ENCODE data around the gene APMAP. TPM values are rescaled to one million over a fixed set of nuclear protein-coding genes. Genes with fewer than 3 reads are reported as not detected.

Gene APMAP
- total and polyA plus RNA-seq, 2 of the 13 experiments (the other 11 are each of a cell fraction or from before 2014, with no cell fraction given) = 168 to 214 TPM

GRCh38 chr20:25033924-25034300, 41.4 kb upstream of the APMAP start:
- Histone ChIP-seq H3K36me3 (replicated peaks in 1 of 2; ENCODE audit: control insufficient read depth in 1 of 2, insufficient read depth in 2 of 2, low read length in 2 of 2) (no peaks in the 10 kb centered on the region), H3K4me1 (ENCODE audit: insufficient read depth, low read length) (peaks cover 64% of the 10 kb centered on the region), H3K4me2 (ENCODE audit: low read depth, low read length) (no peak overlapping the region), H2AFZ (ENCODE audit: low read length) (no peak overlapping the region), H3K27ac (ENCODE audit: extremely low read length, insufficient read depth, low read length) (no peak overlapping the region), H4K20me1 (ENCODE audit: insufficient read depth, low read length) (no peaks in the 10 kb centered on the region), H3K9me3 (ENCODE audit: low read length) (no peaks in the 10 kb centered on the region), H3K79me2 (ENCODE audit: insufficient read depth, low read length) (no peaks in the 10 kb centered on the region), H3K9ac (ENCODE audit: insufficient read depth, low read depth, low read length) (no peak overlapping the region), H3K27me3 (ENCODE audit: control insufficient read depth in 1 of 2, insufficient read depth in 2 of 2, low read length in 2 of 2) (no peaks in the 10 kb centered on the region), H3K4me3 (replicated peaks in 1 of 3; ENCODE audit: insufficient read depth in 1 of 3, low read depth in 2 of 3, low read length in 3 of 3) (no peak overlapping the region)
- 78% methylated on average over 2 of the region's 3 CpGs for WGBS (ENCODE audit: low lambda C conversion rate)
- ChIA-PET CTCF (ENCODE audit: low intra/inter-chr PET ratio, low total read pairs) (interaction anchor here (1.0 kb wide), 1 partner anchor 39 kb away, joined by 3 read pairs; no protein-coding TSS in a partner anchor), POLR2A (interaction anchor here (1.6 to 4.3 kb wide), 6 partner anchors 14 to 161 kb away, joined by 6 to 77 read pairs (median 12); partner anchors contain the start of genes ACSS1 and ENTPD6)
- TF ChIP-seq ZNF589 (CRISPR knock-in tag; conservative IDR thresholded peaks at IDR 0.05) (no peak), ZNF432 (CRISPR knock-in tag; IDR thresholded peaks at IDR 0.05; ENCODE audit: borderline replicate concordance) (no peak), ZNF383 (CRISPR knock-in tag; IDR thresholded peaks at IDR 0.05; ENCODE audit: borderline replicate concordance) (0 out of 2 replicates have a peak, but pooled peaks have one; percentile 41)
- in situ Hi-C loops (cut with HindIII; ENCODE audit: extremely low pct_ligation_motif_present, low pct_unique_long_range_greater_than_20kb) = no loop called here
- intact Hi-C loops (cut with micrococcal nuclease; ENCODE audit: unreplicated experiment) = loop anchor here (2.0 to 5.0 kb wide), 2 partner anchors 13 to 33 kb away; no protein-coding TSS in a partner anchor
- BruUV-seq (replicated peaks) = no TSS peak
- no peak for ATAC-seq
- no peak for DNase-seq (ENCODE audit: low spot score)
- no peak for FAIRE-seq

- Histone ChIP-seq H4K20me1 (ENCODE audit: insufficient read depth, low read length) (no peaks in the 10 kb centered on the region), H3K79me2 (ENCODE audit: insufficient read depth, low read length) (no peaks in the 10 kb centered on the region), H3K9ac (ENCODE audit: insufficient read depth, low read depth, low read length) (peak overlapping the region; percentile 33; the same call in 1 of the 2 replicates), H3K4me1 (ENCODE audit: insufficient read depth, low read length) (peaks cover 64% of the 10 kb centered on the region), H3K4me2 (ENCODE audit: low read depth, low read length) (peak overlapping the region; percentile 72), H3K9me3 (ENCODE audit: low read length) (no peaks in the 10 kb centered on the region), H3K27me3 (ENCODE audit: control insufficient read depth in 1 of 2, insufficient read depth in 2 of 2, low read length in 2 of 2) (no peaks in the 10 kb centered on the region), H2AFZ (ENCODE audit: low read length) (no peak overlapping the region), H3K36me3 (replicated peaks in 1 of 2; ENCODE audit: control insufficient read depth in 1 of 2, insufficient read depth in 2 of 2, low read length in 2 of 2) (no peaks in the 10 kb centered on the region), H3K27ac (ENCODE audit: extremely low read length, insufficient read depth, low read length) (peak overlapping the region; percentile 55), H3K4me3 (replicated peaks in 1 of 3; ENCODE audit: insufficient read depth in 1 of 3, low read depth in 2 of 3, low read length in 3 of 3) (peak overlapping the region in 2 of 3 experiments; percentile 12 to 56; a peak in 2 of 6 replicates)
- in situ Hi-C loops (cut with HindIII; ENCODE audit: extremely low pct_ligation_motif_present, low pct_unique_long_range_greater_than_20kb) (no loop called here), intact Hi-C loops (cut with micrococcal nuclease; ENCODE audit: unreplicated experiment) (loop anchor here (2.0 to 5.0 kb wide), 2 partner anchors 13 to 34 kb away; no protein-coding TSS in a partner anchor)
- 40% methylated on average over 6 of the region's 6 CpGs for WGBS (ENCODE audit: low lambda C conversion rate)
- DNase-seq (ENCODE audit: low spot score) = no peak
- TSS peak; percentile 98 for BruUV-seq (replicated peaks)
- ChIA-PET POLR2A (interaction anchor here (0.8 to 4.3 kb wide), 12 partner anchors 9 to 162 kb away, joined by 3 to 77 read pairs (median 6); partner anchors contain the start of genes ACSS1 and ENTPD6), CTCF (ENCODE audit: low intra/inter-chr PET ratio, low total read pairs) (interaction anchor here (1.0 kb wide), 1 partner anchor 39 kb away, joined by 3 read pairs; no protein-coding TSS in a partner anchor)
- peak; percentile 21 for ATAC-seq
- FAIRE-seq = no peak
- TF ChIP-seq ZNF639 (CRISPR knock-in tag; conservative IDR thresholded peaks at IDR 0.05) (0 out of 2 replicates have a peak, but pooled peaks have one; percentile 9), ZMYM4 (CRISPR knock-in tag; IDR thresholded peaks at IDR 0.05) (0 out of 2 replicates have a peak, but pooled peaks have one; percentile 1), MXD1 (CRISPR knock-in tag; IDR thresholded peaks at IDR 0.05) (no peak), ZNF770 (CRISPR knock-in tag; IDR thresholded peaks at IDR 0.05) (no peak), SALL2 (CRISPR knock-in tag; IDR thresholded peaks at IDR 0.05) (no peak), ZC3H4 (CRISPR knock-in tag; IDR thresholded peaks at IDR 0.05; ENCODE audit: borderline replicate concordance) (peak; percentile 57; the same call in 1 of the 2 replicates), ZNF3 (CRISPR knock-in tag; IDR thresholded peaks at IDR 0.05) (no peak), GTF2F1 (IDR thresholded peaks at IDR 0.05; ENCODE audit: low read length) (no peak)
Observed at GRCh38 chr20:25033265-25033923, 40.8 kb upstream of the APMAP start.

Measured in HepG2 (cell line).